Stomach (tissue), 4 donors: ENCODE data around the gene ALDH7A1.
"Not testable (repeated sequence)": the region's sequence is repeated elsewhere in the genome, so short reads cannot be mapped to it uniquely, and the experiment has no call there.

Source experiments
- CTCF ChIP-seq, 7 experiments: fragments of 450-650 bp in 4 of 7; fragments of 200-600 bp in 3 of 7; sonication (generic) in 3 of 7; IDR thresholded peaks; one replicate each; pipeline ENCODE4 v1.5.1; 2016 to 2019; ENCODE audit warnings: antibody characterized with exemption in 7 of 7, control low read depth in 2 of 7, mild to moderate bottlenecking in 1 of 7
- EP300 ChIP-seq: sonication (generic); formaldehyde crosslinking; IDR thresholded peaks from one replicate; pipeline ENCODE4 v1.6.1; 2017; ENCODE audit warnings: antibody characterized with exemption
- POLR2A ChIP-seq, 4 donors: fragments of 450-650 bp; IDR thresholded peaks; one replicate each; pipeline ENCODE4 v1.6.1; 2016; ENCODE audit warnings: antibody characterized with exemption in 4 of 4, control low read depth in 2 of 4, mild to moderate bottlenecking in 1 of 4, moderate library complexity in 1 of 4
- POLR2AphosphoS5 ChIP-seq, 3 donors: sonication (generic); formaldehyde crosslinking; IDR thresholded peaks; one replicate each; pipeline ENCODE4 v1.6.1; 2016; ENCODE audit warnings: antibody characterized with exemption in 3 of 3

DNA sequence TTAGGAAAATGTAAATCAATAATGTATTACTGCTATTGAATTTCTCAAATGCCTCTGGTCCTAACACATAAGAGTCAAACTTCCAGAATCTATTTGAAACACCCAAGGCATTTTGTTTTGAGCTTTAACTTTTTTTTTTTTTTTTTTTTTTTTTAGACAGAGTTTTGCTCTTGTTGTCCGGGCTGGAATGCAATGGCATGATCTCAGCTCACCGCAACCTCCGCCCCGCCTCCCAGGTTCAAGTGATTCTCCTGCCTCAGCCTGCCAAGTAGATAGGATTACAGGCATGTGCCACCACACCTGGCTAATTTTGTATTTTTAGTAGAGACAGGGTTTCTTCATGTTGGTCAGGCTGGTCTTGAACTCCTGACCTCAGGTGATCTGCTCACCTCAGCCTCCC, 75.8 kb downstream of the ALDH7A1 start:
- not testable (repeated sequence) for TF ChIP-seq POLR2AphosphoS5 (IDR thresholded peaks at IDR 0.05); POLR2A (IDR thresholded peaks at IDR 0.05); CTCF (IDR thresholded peaks at IDR 0.05); EP300
